Loucy (cell line): ENCODE data around the gene HDGFL2.

ENCODE experiments used
- H2AFZ ChIP-seq: fragments of 200-600 bp; sonication (generic); 2 replicates; pipeline ENCODE4 v1.6.0; 2016; ENCODE audit warnings: antibody characterized with exemption, mild to moderate bottlenecking, low read length, moderate library complexity
- H3F3A ChIP-seq: fragments of 200-600 bp; 2 replicates; pipeline ENCODE4 v1.6.0; 2016; ENCODE audit warnings: antibody characterized with exemption, low read depth, mild to moderate bottlenecking
- H3K27me3 ChIP-seq: fragments of 200-600 bp; sonication (generic); 2 replicates; pipeline ENCODE4 v1.6.1; 2014; ENCODE audit warnings: low read length, mild to moderate bottlenecking; ENCODE audit not compliant: insufficient read depth, poor library complexity, severe bottlenecking
- H3K36me3 ChIP-seq: fragments of 200-600 bp; sonication (generic); 2 replicates; pipeline ENCODE4 v1.6.1; 2016; ENCODE audit warnings: low read length; ENCODE audit not compliant: insufficient read depth
- H3K4me1 ChIP-seq: fragments of 200-600 bp; sonication (generic); 2 replicates; pipeline ENCODE4 v1.5.1; 2014; ENCODE audit warnings: low read length, mild to moderate bottlenecking; ENCODE audit not compliant: insufficient read depth, poor library complexity, severe bottlenecking
- H3K4me2 ChIP-seq: fragments of 200-600 bp; sonication (generic); 2 replicates; pipeline ENCODE4 v1.6.0; 2014; ENCODE audit warnings: antibody characterized with exemption, low read length, low read depth, mild to moderate bottlenecking; ENCODE audit not compliant: poor library complexity, severe bottlenecking
- H3K4me3 ChIP-seq: fragments of 200-600 bp; sonication (generic); 2 replicates; pipeline ENCODE4 v1.5.1; 2014; ENCODE audit warnings: low read length, mild to moderate bottlenecking, mixed read lengths; ENCODE audit not compliant: poor library complexity, severe bottlenecking
- H3K79me2 ChIP-seq: fragments of 200-600 bp; sonication (generic); 2 replicates; pipeline ENCODE4 v1.6.1; 2014; ENCODE audit warnings: low read length; ENCODE audit not compliant: insufficient read depth
- H3K9ac ChIP-seq: fragments of 200-600 bp; sonication (generic); 2 replicates; pipeline ENCODE4 v1.6.0; 2014; ENCODE audit warnings: mild to moderate bottlenecking, low read depth, low read length, moderate library complexity; ENCODE audit not compliant: poor library complexity, severe bottlenecking
- H3K9me2 ChIP-seq: fragments of 200-600 bp; sonication (generic); replicated peaks from 2 replicates; pipeline ENCODE4 v1.6.1; 2016; ENCODE audit warnings: low read depth, low read length, mixed read lengths
- H3K9me3 ChIP-seq: fragments of 200-600 bp; sonication (generic); 2 replicates; pipeline ENCODE4 v1.6.1; 2014; ENCODE audit warnings: mild to moderate bottlenecking, antibody characterized with exemption, low read length, low read depth; ENCODE audit not compliant: insufficient read depth
- H4K20me1 ChIP-seq: fragments of 200-600 bp; sonication (generic); 2 replicates; pipeline ENCODE4 v1.6.0; 2014; ENCODE audit warnings: antibody characterized with exemption, low read length, mild to moderate bottlenecking; ENCODE audit not compliant: insufficient read depth, poor library complexity, severe bottlenecking
- CTCF ChIP-seq: fragments of 200-600 bp; sonication (generic); conservative IDR thresholded peaks from 2 replicates; pipeline ENCODE4 v1.5.1; 2014; ENCODE audit warnings: mild to moderate bottlenecking, antibody characterized with exemption, low read length
- EZH2phosphoT487 ChIP-seq: fragments of 200-600 bp; IDR thresholded peaks from 2 replicates; pipeline ENCODE4 v1.6.1; 2018; ENCODE audit warnings: antibody characterized with exemption, mild to moderate bottlenecking, moderate library complexity, borderline replicate concordance

HDGFL2 gene

DNA sequence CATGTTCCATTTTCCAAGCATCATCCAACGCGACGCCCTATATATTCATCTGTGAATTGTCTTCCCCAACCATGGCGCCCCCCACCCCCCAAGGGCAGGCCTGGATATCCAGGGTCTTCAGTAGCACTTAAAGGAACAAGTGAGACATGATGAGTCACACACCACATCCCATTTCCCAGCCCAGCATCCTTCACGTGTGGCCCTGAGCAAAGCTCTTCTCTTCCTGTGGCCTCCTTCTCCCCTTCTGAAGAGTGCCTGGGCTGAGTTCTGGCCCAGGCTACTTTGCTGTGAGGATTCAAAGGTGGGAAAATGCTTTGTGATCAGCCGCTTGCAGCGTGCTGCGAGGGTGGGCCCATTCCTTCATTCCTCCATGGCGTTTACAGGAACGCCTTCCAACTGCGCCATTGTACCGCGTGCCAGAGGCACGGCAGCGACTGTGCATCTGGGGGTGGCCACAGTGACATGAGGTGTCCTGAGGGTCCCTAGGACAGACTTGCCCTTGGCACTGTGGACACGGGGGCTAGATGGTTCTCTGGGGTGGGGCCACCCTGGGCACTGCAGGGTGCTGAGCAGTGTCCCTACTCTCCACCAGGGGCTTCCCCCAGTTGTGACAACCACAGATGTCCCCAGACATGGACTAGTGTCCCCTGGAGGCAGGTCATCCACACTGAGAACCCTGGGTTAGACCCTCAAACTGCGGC is 34.5 kb downstream of the HDGFL2 start:
- H3K4me2 ChIP-seq: no peak overlapping the region
- H3K27me3 ChIP-seq: no peaks in the 10 kb centered on the region
- no peak overlapping the region for H3K4me3 ChIP-seq
- peaks cover 5% of the 10 kb centered on the region for H3K4me1 ChIP-seq
- no peak overlapping the region for H3K9ac ChIP-seq
- H3K9me3 ChIP-seq: no peaks in the 10 kb centered on the region
- TF ChIP-seq EZH2phosphoT487 (no peak), CTCF (no peak; the same call in 1 of the 2 replicates)
- H3F3A ChIP-seq: no peaks in the 10 kb centered on the region
- no peaks in the 10 kb centered on the region for H3K9me2 ChIP-seq
- H2AFZ ChIP-seq: no peak overlapping the region
- no peaks in the 10 kb centered on the region for H3K79me2 ChIP-seq
- H4K20me1 ChIP-seq: no peaks in the 10 kb centered on the region
- peaks cover 10% of the 10 kb centered on the region; the same call in 1 of the 2 replicates for H3K36me3 ChIP-seq

- H3K36me3 ChIP-seq: peaks cover 8% of the 10 kb centered on the region; the same call in 1 of the 2 replicates
- no peaks in the 10 kb centered on the region for H4K20me1 ChIP-seq
- H3K79me2 ChIP-seq: no peaks in the 10 kb centered on the region
- H3K27me3 ChIP-seq: no peaks in the 10 kb centered on the region
- H3K4me2 ChIP-seq: no peak overlapping the region
- TF ChIP-seq EZH2phosphoT487 (no peak), CTCF (no peak)
- no peaks in the 10 kb centered on the region for H3F3A ChIP-seq
- peaks cover 5% of the 10 kb centered on the region for H3K4me1 ChIP-seq
- H2AFZ ChIP-seq: no peak overlapping the region
- H3K9me3 ChIP-seq: no peaks in the 10 kb centered on the region
- no peaks in the 10 kb centered on the region for H3K9me2 ChIP-seq
- no peak overlapping the region for H3K9ac ChIP-seq
- no peak overlapping the region for H3K4me3 ChIP-seq
Observed at GRCh38 chr19:4507150-4507452, 35.0 kb downstream of the HDGFL2 start.

DNA sequence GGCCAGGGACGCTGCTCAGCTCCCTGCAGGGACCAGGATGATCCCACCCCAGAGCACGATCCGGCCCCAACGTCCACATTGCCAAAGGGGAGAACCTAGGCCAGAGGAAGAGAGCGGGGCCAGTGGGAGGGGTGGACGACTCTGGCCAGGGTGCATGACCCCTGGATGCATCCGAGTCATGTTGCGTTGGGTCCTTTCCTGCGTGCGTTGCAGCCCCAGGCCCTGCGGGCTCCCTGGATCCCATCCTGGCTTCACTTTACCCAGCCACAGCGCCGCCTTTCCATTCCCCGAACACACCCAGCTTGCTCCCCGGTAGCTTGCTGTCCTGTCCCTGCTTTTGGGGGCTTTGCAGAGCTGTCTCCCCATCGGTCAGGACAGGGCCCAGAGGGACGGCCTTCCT is 35.7 kb downstream of the HDGFL2 start:
- no peaks in the 10 kb centered on the region for H3K9me2 ChIP-seq
- H2AFZ ChIP-seq: no peak overlapping the region
- peaks cover 5% of the 10 kb centered on the region for H3K4me1 ChIP-seq
- H4K20me1 ChIP-seq: no peaks in the 10 kb centered on the region
- no peak overlapping the region for H3K9ac ChIP-seq
- no peaks in the 10 kb centered on the region for H3K79me2 ChIP-seq
- H3K36me3 ChIP-seq: peaks cover 2% of the 10 kb centered on the region; the same call in 1 of the 2 replicates
- no peaks in the 10 kb centered on the region for H3K27me3 ChIP-seq
- no peaks in the 10 kb centered on the region for H3F3A ChIP-seq
- H3K4me3 ChIP-seq: no peak overlapping the region
- H3K9me3 ChIP-seq: no peaks in the 10 kb centered on the region
- TF ChIP-seq CTCF (no peak), EZH2phosphoT487 (no peak)
- no peak overlapping the region for H3K4me2 ChIP-seq
